UCSD-AML1 (cell line): Measurements from ENCODE around the gene KAZN.

ENCODE experiments used
- DNase-seq: peaks from one replicate; lab custom pipeline; 2025; ENCODE audit not compliant: unreplicated experiment; lab: John Stamatoyannopoulos, UW

Gene KAZN

GRCh38 chr1:14738647-14739046 is 140.2 kb downstream of the KAZN start:
- no peak for DNase-seq

GRCh38 chr1:14739082-14739832 is 140.8 kb downstream of the KAZN start:
- no peak for DNase-seq

DNA sequence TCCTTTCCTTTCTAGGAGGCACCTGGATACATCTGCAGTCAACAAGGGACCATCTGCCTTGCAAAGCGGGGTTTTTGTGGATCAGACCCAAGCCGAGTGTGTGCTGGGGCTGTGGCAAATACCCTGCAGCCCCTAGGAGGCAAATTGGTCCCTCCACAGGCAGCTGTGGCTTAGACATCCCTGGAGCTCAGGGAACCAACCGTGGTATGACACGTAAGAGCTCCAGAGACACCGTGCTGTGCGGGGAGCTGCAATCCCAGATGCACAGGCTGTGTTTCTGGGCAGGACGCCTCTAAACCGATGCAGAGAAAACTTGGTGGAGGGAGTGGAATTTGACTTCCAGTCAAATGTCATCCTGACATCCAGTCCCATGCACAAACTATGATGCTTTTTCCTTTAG is 141.5 kb downstream of the KAZN start:
- no peak for DNase-seq

DNA sequence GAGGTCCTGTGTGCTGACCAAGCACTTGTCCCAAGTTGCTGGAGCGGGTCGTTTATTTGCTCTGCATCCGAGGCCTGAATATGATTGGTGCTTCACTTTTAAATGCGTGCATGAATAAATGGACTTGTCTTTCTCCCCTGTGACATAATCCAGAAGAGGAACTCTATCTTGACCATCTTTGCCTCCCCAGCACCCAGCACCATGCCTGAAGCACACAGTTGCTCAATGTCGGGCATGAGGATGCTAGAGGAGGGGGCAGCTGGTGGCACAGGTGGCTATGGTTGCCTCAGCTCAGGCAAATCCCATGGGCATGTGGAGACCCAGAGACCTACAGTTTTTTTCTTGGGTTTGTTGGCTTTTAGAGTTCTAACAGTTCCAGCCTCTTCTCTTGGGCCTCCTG is 142.6 kb downstream of the KAZN start:
- DNase-seq = no peak

DNA sequence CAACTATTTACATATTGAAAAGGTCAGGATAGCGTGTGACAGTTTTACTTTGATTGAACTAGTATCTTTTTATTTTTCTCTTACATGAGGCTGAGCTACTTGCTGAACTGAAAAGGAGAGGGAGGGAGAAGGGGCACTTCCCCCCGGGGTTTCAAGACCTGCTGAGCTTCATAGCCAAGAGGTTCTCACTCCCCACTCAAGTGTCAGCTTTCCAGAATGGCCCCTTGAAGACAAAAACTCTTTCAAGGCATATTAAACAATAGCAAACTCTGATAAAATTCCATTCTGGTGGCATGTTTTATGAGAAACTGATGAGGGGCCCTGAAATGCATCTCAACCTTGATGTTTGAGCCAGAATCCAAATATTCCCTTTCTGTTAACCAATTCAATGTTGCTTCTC is 143.0 kb downstream of the KAZN start:
- DNase-seq = no peak

GRCh38 chr1:14742181-14742980 is 143.9 kb downstream of the KAZN start:
- no peak for DNase-seq

GRCh38 chr1:14743368-14743767 is 144.9 kb downstream of the KAZN start:
- no peak for DNase-seq

DNA sequence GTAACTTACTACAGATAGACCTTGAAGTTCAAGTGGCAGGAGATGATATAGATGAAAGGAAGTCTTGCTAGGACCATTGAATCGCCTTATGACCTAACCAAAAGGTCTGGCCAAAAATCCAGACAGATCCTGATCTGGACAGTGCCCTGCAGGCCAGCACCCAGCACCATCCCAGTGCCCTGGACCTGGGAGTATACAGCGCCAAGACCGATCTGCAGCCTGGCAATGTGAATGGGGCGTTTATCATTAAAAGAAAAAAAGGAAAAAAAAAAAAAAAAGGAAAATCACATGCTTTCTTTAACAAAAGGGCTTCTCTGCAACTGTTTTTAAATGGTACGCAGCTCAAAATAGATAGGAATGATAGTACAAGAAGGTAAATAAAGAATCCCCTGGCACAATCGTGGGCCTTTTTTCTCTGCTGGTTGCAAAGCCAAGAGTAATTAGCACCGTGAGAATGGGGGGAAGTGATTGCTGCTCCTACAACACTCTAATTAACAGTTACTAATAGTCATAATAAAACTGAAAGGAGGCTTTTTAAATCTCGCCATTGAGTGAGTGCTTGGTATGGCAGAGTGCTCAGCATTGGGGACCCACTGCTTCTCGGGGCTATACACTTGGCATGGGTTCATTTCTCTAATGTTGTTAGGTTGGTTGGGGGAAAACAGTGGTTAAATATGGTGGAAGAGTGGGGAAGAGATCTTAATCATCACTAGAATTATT is 146.7 kb downstream of the KAZN start:
- DNase-seq = no peak

DNA sequence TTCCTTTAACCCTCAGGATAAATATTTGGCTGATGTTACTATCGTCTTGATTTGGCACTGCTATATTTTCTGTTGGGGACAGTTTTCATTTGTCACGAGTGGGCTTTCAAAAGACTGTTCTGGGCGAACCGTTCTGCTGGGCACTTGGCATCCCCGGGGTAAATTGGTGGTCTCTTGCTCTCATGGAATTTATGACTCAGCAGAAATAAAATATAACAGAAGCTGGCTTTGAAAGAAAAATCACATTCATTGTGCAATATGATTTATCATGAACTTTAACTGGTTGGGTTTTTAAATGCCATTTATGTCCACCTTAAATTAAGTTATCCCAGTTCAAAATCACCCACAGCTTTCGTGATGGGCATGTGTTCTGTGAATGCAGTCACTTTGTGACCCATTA is 147.3 kb downstream of the KAZN start:
- DNase-seq = no peak

GRCh38 chr1:14746393-14746792 is 147.9 kb downstream of the KAZN start:
- no peak for DNase-seq

DNA sequence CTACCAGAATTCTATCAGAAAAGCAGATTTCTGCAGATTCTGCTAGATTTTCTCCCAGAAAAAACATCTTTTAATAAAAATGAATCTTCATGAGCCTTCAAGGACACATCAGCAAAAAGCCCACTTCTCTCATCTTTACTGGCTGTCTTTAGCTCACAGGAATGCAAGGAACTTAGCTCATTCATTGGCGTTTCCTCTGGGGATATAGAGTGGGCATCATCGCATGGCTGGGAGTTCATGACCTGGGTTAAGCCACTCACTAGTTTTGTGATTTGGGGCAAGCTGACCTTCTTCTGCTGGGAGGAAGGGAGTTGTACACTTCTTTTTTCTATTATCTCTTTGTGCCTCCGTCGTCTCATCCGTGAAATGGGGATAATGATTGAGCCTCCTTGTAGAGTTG is 149.7 kb downstream of the KAZN start:
- DNase-seq = no peak

GRCh38 chr1:14748977-14749376 is 150.5 kb downstream of the KAZN start:
- no peak for DNase-seq

GRCh38 chr1:14750490-14750889 is 152.0 kb downstream of the KAZN start:
- no peak for DNase-seq

GRCh38 chr1:14755518-14756252 is 157.2 kb downstream of the KAZN start:
- no peak for DNase-seq

- DNase-seq = no peak
These were observed 158.3 kb downstream of the KAZN start for GRCh38 chr1:14756589-14757285.

- no peak for DNase-seq
These were observed 158.8 kb downstream of the KAZN start for GRCh38 chr1:14757286-14757625.

GRCh38 chr1:14759042-14759818 is 160.7 kb downstream of the KAZN start:
- no peak for DNase-seq

- no peak for DNase-seq
These were observed 161.4 kb downstream of the KAZN start for GRCh38 chr1:14759843-14760242.

DNA sequence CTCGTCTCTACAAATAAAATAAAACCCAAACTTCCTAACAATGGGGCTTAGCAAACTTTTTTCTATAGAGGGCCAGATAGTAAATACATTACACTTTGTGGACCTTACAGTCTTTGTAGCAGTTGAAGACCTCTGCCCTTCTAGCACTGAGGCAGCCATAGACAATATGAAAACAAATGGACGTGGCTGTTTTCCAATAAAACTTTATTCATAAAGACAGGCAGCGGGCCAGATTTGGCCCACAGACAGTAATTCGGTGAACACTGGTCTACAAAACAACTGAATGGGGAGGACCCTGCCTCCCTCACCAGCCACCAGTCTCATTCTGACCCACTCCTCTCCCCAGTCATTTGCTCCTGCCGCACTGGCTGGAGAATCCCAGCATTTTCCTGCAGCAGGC is 162.3 kb downstream of the KAZN start:
- DNase-seq = no peak
